HCEC 1CT (cell line): ENCODE data around the gene KRT34.

Source experiments
- DNase-seq: peaks from one replicate; pipeline ENCODE4 v3.0.0-alpha.2; 2017

KRT34 gene

DNA sequence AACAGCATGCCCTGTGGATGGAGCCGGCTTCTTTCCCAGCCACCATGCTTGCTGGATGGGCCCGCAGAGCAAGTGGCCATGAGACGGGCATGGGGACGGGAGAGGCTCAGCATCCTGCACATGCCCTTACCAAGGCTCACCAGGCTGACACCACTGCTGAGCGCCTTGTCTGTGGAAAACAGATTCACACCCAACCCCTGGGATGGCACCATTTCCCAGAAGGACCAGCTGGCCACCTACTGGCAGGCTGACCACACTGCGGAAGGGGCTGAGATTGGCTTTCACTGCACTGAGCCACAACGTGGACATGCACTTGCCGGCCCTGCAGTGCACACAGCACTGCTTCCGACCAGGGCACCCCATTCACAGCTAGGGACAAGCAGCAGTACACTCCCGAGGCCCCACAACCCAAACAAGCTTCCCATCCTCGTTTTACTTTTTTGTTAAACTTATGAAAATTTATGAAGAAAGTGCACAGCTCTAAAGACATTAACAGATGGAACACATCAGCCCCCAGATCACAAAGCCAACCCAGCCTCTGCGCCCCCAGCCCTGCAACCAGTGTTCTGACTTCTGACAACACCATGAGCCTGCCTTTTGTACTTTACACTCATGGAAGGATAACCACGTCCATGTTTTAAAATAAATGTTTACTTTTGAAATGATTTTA, 52.7 kb downstream of the KRT34 start:
- peak; percentile 65 for DNase-seq

DNA sequence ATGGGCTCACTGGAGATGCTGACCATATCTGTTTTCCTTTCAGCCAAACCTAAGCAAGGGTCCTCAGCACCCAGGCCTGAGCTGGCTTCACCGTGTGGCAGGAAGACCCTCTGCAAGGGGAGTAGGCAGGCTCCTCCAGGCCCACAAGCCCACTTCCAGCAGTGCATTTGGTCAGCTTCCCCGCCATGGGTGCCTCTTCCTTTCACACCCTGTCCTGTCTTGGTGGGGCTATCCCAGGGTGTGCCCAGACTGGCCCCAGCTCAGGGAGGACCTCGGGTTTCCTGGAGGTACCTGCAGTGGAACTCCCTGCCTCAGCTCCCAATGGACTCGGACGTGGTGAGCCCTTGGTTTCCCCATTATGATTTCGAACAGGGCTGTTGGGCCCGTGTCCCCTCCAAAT, 53.9 kb downstream of the KRT34 start:
- no peak for DNase-seq
